Measurements from ENCODE around the gene POC1A. TPM values are rescaled to one million over a fixed set of nuclear protein-coding genes. Genes with fewer than 3 reads are reported as not detected.

POC1A gene
- total and polyA plus RNA-seq, 2 experiments from 2014 or later = 19.1 to 26.7 TPM

GRCh38 chr3:52182691-52183090 is 28.5 kb upstream of the POC1A start (continued):
- no peak for TF ChIP-seq REST (IDR thresholded peaks at IDR 0.05; ENCODE audit: unreplicated experiment)
- TF ChIP-seq ZNF114 (CRISPR knock-in tag; IDR thresholded peaks at IDR 0.05) = no peak

- no peaks in the 10 kb centered on the region for H4K20me1 ChIP-seq (replicated peaks; ENCODE audit: insufficient read depth)
- H3K27me3 ChIP-seq (ENCODE audit: insufficient read depth) = no peaks in the 10 kb centered on the region
- ATAC-seq (no peak), DNase-seq (ENCODE audit: low spot score) (no peak)
- TF ChIP-seq ZNF331 (CRISPR knock-in tag; IDR thresholded peaks at IDR 0.05; ENCODE audit: low read depth) (no peak), STAT1 (IDR thresholded peaks at IDR 0.05; ENCODE audit: unreplicated experiment) (no peak), EZH2phosphoT487 (IDR thresholded peaks at IDR 0.05; ENCODE audit: unreplicated experiment) (no peak), CTCF (conservative IDR thresholded peaks at IDR 0.05; ENCODE audit: low read depth in 2 of 2) (no peak), REST (IDR thresholded peaks at IDR 0.05; ENCODE audit: unreplicated experiment) (no peak)
- H3K79me2 ChIP-seq (replicated peaks; ENCODE audit: insufficient read depth) = no peaks in the 10 kb centered on the region
- H3K4me2 ChIP-seq = no peak overlapping the region
- H3K27ac ChIP-seq (ENCODE audit: low read depth) = no peak overlapping the region
- H3K9me2 ChIP-seq (ENCODE audit: insufficient read depth) = no peaks in the 10 kb centered on the region
- H3K4me1 Mint-ChIP-seq = peaks cover 14% of the 10 kb centered on the region
- H3K36me3 ChIP-seq (ENCODE audit: insufficient read depth) = no peaks in the 10 kb centered on the region
- H3K27me3 Mint-ChIP-seq (ENCODE audit: insufficient read depth, low read depth, poor library complexity) = peaks cover 9% of the 10 kb centered on the region
- no peak overlapping the region for H3K27ac Mint-ChIP-seq
- no peaks in the 10 kb centered on the region for H3K9me3 Mint-ChIP-seq
- no peak overlapping the region for H2AFZ ChIP-seq
- H3K4me1 ChIP-seq (ENCODE audit: insufficient read depth) = no peaks in the 10 kb centered on the region
- no peaks in the 10 kb centered on the region for H3F3A ChIP-seq (replicated peaks; ENCODE audit: low read depth)
- H3K36me3 Mint-ChIP-seq (ENCODE audit: low read depth) = no peaks in the 10 kb centered on the region
- H3K4me3 ChIP-seq = no peak overlapping the region
- H3K4me3 Mint-ChIP-seq = no peak overlapping the region
Measured at GRCh38 chr3:52182196-52182595, 28.0 kb upstream of the POC1A start.

Measured in GM23338 (cell line).